K562 treated with DMSO at 1 percent for 48 hours (cell line): ENCODE data around the gene OVCA2. TPM values are rescaled to one million over a fixed set of nuclear protein-coding genes. Genes with fewer than 3 reads are reported as not detected.

ENCODE experiments used
- total RNA-seq: library from RNA; unstranded; fragments of 300-600 nt; gene quantifications from 2 replicates; pipeline ENCODE4 v1.2.3, GENCODE V29; 2022; ENCODE audit warnings: low replicate concordance; ENCODE audit errors: extremely low read depth

The OVCA2 gene
- total RNA-seq, result not detected in 2 replicates

GRCh38 chr17:2041561-2042389 lies at the start of gene OVCA2:
Gene OVCA2, plus strand, starts transcription at chr17:2042022. Its CDS starts 26 bp downstream, at chr17:2042048.

DNA sequence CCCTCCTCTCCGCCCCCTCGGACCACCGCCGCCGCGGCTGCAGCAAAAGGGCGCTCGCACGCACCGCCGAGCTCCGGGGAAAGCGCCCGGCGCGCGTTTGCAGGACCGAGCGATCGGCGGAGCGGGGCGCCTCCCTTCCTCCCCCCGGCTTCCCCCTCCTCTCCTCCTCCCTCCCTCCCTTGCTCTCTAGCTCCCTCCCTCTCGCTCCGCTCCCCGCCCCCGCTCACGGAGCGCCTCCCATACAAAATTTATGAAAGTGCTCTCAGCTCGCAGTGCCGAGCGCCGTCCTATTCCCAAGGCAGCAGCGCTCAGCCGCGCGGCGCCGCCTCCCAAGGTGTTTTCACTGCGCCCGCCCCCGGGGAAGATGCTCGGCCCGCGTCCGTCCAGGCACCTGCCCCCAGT lies 16.6 kb upstream of the OVCA2 start, which contains the start of gene RTN4RL1:
RTN4RL1 (minus strand) TSS at position 115 of the 402 bp plus-strand sequence. CDS start 469 bp downstream, outside the sequence.

GRCh38 chr17:2029911-2030778 lies 11.7 kb upstream of the OVCA2 start, which contains the start of gene DPH1:
Gene DPH1, plus strand, starts transcription at chr17:2030153. Its CDS starts 17 bp downstream, at chr17:2030170.

GRCh38 chr17:2054512-2055291 lies 12.9 kb downstream of the OVCA2 start, which contains the start of gene HIC1:
Gene HIC1, plus strand, starts transcription at chr17:2055103. Its CDS starts 1,588 bp downstream, at chr17:2056691.

Other genes with a start within 250 kb of the OVCA2 start
- not detected in 2 replicates for gene SMYD4, start 212.1 kb upstream of the OVCA2 start, total RNA-seq
- gene RPA1, start 212.0 kb upstream of the OVCA2 start, total RNA-seq, result not detected in 2 replicates
- not detected in 2 replicates for gene RTN4RL1, start 16.7 kb upstream of the OVCA2 start, total RNA-seq
- gene DPH1, start 11.9 kb upstream of the OVCA2 start, total RNA-seq, result not detected in 2 replicates
- not detected in 2 replicates for gene HIC1, start 13.1 kb downstream of the OVCA2 start, total RNA-seq